Measurements from ENCODE around the gene MS4A4A. TPM values are rescaled to one million over a fixed set of nuclear protein-coding genes. Genes with fewer than 3 reads are reported as not detected.

Gene MS4A4A
- total RNA-seq, 6 donors from 2014 or later, result 10.2 to 68.1 (median 47.7) TPM

GRCh38 chr11:60316317-60316716 is 35.9 kb downstream of the MS4A4A start:
- H3K27me3 ChIP-seq, result no peaks in the 10 kb centered on the region
- WGBS, 2 donors, result 54 to 59% methylated on average over 2 of the region's 2 CpGs
- DNase-seq (no peak), ATAC-seq (ENCODE audit: low FRiP score in 2 of 2) (no peak)
- H3K4me1 ChIP-seq, result no peaks in the 10 kb centered on the region
- H3K9me3 ChIP-seq, result peaks cover 0 to 20% (median 3%) of the 10 kb centered on the region in 4 donors
- no peak overlapping the region for H3K27ac ChIP-seq
- no peak overlapping the region for H3K4me3 ChIP-seq
- no peak for TF ChIP-seq EP300 (IDR thresholded peaks at IDR 0.05)
- no peak for TF ChIP-seq POLR2AphosphoS5 (IDR thresholded peaks at IDR 0.05)
- TF ChIP-seq POLR2A (IDR thresholded peaks at IDR 0.05), result no peak
- no peak for TF ChIP-seq CTCF (IDR thresholded peaks at IDR 0.05)
- no peaks in the 10 kb centered on the region for H3K36me3 ChIP-seq

- no peak for ATAC-seq (ENCODE audit: low FRiP score in 2 of 2)
Observed at GRCh38 chr11:60318726-60319125, 38.3 kb downstream of the MS4A4A start.

GRCh38 chr11:60321051-60321450 is 40.6 kb downstream of the MS4A4A start:
- TF ChIP-seq POLR2AphosphoS5 (IDR thresholded peaks at IDR 0.05), result no peak
- TF ChIP-seq POLR2A (IDR thresholded peaks at IDR 0.05), result no peak
- no peak for TF ChIP-seq EP300 (IDR thresholded peaks at IDR 0.05)
- no peak for TF ChIP-seq CTCF (IDR thresholded peaks at IDR 0.05)
- ATAC-seq (ENCODE audit: low FRiP score in 2 of 2), result no peak

More at GRCh38 chr11:60318726-60319125, 38.3 kb downstream of the MS4A4A start:
- no peaks in the 10 kb centered on the region for H3K27me3 ChIP-seq
- no peaks in the 10 kb centered on the region for H3K4me1 ChIP-seq
- peaks cover 0 to 20% (median 3%) of the 10 kb centered on the region in 4 donors for H3K9me3 ChIP-seq
- no peak for TF ChIP-seq POLR2AphosphoS5 (IDR thresholded peaks at IDR 0.05)
- no peak for TF ChIP-seq CTCF (IDR thresholded peaks at IDR 0.05)
- no peak for TF ChIP-seq POLR2A (IDR thresholded peaks at IDR 0.05)
- TF ChIP-seq EP300 (IDR thresholded peaks at IDR 0.05), result no peak
- 63 to 73% methylated on average over 2 of the region's 2 CpGs for WGBS, 2 donors
- no peak for DNase-seq
- H3K36me3 ChIP-seq, result no peaks in the 10 kb centered on the region
- H3K27ac ChIP-seq, result no peak overlapping the region
- no peak overlapping the region for H3K4me3 ChIP-seq

GRCh38 chr11:60326955-60327354 is 46.5 kb downstream of the MS4A4A start, which contains the start of gene MS4A6E:
MS4A6E (plus strand) TSS chr11:60327255; CDS start chr11:60334896, 7,641 bp downstream.
- 47 to 75% methylated on average over 1 of the region's 1 CpG for WGBS, 2 donors
- no peak for TF ChIP-seq POLR2A (IDR thresholded peaks at IDR 0.05)
- TF ChIP-seq CTCF (IDR thresholded peaks at IDR 0.05), result no peak
- no peak for TF ChIP-seq POLR2AphosphoS5 (IDR thresholded peaks at IDR 0.05)
- TF ChIP-seq EP300 (IDR thresholded peaks at IDR 0.05), result no peak
- no peak within 1 kb of the TSS for H3K27ac ChIP-seq
- H3K27me3 ChIP-seq, result no peaks in the 10 kb centered on the region
- DNase-seq (no peak), ATAC-seq (ENCODE audit: low FRiP score in 2 of 2) (no peak)
- no peaks in the 10 kb centered on the region for H3K4me1 ChIP-seq
- H3K9me3 ChIP-seq, result peaks cover 0 to 4% (median 0%) of the 10 kb centered on the region in 4 donors
- H3K4me3 ChIP-seq, result no peak within 1 kb of the TSS
- no peaks in the 10 kb centered on the region for H3K36me3 ChIP-seq

More at GRCh38 chr11:60321051-60321450, 40.6 kb downstream of the MS4A4A start:
- H3K27me3 ChIP-seq, result no peaks in the 10 kb centered on the region
- no peak overlapping the region for H3K27ac ChIP-seq
- no peaks in the 10 kb centered on the region for H3K36me3 ChIP-seq
- H3K4me3 ChIP-seq, result no peak overlapping the region
- DNase-seq, result no peak
- no peaks in the 10 kb centered on the region for H3K4me1 ChIP-seq
- peaks cover 0 to 20% (median 3%) of the 10 kb centered on the region in 4 donors for H3K9me3 ChIP-seq

GRCh38 chr11:60328460-60328859 is 48.0 kb downstream of the MS4A4A start:
- TF ChIP-seq POLR2AphosphoS5 (IDR thresholded peaks at IDR 0.05), result no peak
- TF ChIP-seq POLR2A (IDR thresholded peaks at IDR 0.05), result no peak
- no peak for TF ChIP-seq EP300 (IDR thresholded peaks at IDR 0.05)
- no peak for TF ChIP-seq CTCF (IDR thresholded peaks at IDR 0.05)

More at GRCh38 chr11:60328460-60328859, 48.0 kb downstream of the MS4A4A start:
- H3K4me1 ChIP-seq, result no peaks in the 10 kb centered on the region
- no peak overlapping the region for H3K27ac ChIP-seq
- no peak overlapping the region for H3K4me3 ChIP-seq
- H3K36me3 ChIP-seq, result no peaks in the 10 kb centered on the region
- H3K27me3 ChIP-seq, result no peaks in the 10 kb centered on the region
- DNase-seq (no peak), ATAC-seq (ENCODE audit: low FRiP score in 2 of 2) (no peak)
- peaks cover 0 to 4% (median 0%) of the 10 kb centered on the region in 4 donors for H3K9me3 ChIP-seq
